Hypothalamus (tissue), 51 donors: ENCODE measurements around the gene NCEH1.

Source experiments
- DNase-seq, 51 donors: peaks; one replicate each; lab custom pipeline; 2025; lab: John Stamatoyannopoulos, UW

NCEH1 gene

DNA sequence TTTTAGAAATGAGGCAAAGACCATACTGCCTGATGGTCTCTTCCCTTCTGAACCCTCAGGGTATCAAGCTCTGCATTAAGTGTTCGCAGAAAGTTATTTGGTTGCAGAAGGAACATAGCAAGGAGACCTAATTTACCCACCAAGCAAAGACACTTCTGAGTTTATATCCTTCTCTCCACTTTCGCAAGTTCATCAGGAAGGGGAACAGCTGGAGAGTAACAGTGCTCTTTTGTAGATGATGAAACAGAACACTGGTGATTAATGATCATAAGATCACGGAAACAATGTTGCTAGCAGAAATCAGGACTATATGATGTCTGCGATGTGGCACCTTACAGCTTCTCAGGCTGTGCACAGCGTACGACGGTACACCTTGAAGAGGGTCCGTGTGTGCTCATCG lies 62.1 kb downstream of the NCEH1 start:
- DNase-seq, result no peak

DNA sequence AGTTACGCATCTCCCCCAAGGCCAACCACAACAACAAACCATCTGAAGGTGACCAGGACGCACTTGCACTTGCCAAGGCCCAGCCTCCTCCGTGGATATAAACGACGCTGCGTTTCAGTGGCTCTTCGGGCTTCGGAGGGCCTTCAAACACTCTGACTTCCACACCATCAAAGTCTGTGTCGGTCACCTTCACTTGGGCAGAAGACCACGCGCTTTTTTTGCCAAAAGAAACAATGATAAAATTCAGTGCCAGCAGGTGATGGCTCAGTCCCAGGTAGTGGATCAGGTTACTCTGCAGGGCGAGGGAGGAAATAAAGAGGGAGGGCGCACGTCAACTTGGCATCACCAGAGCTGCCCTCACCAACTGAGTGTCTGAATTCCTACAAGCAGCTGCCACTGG lies 63.0 kb downstream of the NCEH1 start:
- no peak for DNase-seq

DNA sequence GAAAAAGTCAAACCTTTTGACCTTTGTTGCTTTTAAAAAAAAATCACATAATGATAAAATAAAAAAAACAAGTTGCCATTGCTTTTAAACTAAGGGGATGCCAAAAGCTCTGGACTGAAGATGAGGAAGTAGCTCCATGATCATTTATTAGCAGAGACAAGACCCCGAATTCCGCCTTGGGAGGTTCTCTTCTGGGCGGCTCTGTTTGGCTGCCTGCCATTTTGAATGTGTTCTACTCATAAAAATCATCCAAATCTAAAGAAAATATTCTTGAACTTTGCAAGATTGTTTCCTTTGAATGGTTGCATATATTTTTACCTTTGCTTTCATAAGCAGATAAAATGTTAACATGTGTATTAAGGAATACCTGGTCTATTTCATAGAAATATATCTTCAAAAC lies 63.8 kb downstream of the NCEH1 start:
- no peak for DNase-seq

DNA sequence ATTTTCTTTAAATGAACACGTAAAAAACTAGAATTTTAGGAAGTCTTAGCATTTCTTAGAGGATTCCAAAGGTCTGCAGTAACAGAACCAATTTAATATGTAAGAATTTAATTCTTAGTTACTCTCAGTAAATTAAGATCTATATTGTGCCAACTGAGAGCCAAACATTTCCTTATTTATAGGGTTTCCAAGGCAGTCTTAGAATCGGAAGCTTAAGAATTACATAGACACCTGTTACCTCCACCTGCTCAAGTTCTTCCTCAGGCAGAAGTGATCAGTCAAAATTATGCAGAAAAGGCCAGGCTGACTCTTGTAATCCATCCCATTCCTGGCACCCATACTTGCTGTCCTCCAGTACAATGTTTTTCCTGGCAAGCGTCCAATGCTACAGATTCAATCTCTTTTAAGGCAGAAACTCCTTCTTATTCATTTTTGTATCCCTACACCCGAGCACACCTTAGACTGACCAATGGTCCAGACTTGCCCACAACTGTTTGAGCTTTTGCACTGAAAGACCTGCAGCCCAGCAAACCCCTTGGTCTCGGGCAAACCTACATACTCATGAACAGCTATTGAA lies 64.3 kb downstream of the NCEH1 start:
- no peak for DNase-seq

DNA sequence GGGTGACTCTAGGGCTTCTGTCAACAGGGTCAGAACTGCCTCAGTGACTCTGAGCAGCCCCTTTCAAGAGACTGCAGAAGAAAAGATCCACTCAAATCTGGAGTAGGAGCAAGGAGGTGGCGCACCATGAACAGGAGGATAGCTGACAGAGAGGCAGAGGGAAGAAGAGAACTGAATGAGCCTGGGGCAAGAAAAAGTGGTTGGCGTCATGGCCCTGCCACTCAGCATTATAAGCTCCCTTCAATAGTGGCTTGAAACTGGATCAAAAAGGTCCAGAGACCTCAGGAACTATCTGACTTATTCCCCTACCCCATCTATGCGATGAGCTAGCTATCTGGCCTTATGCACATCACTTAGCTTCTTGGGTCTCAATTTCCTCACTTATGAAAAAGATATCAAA lies 66.6 kb downstream of the NCEH1 start:
- no peak for DNase-seq

DNA sequence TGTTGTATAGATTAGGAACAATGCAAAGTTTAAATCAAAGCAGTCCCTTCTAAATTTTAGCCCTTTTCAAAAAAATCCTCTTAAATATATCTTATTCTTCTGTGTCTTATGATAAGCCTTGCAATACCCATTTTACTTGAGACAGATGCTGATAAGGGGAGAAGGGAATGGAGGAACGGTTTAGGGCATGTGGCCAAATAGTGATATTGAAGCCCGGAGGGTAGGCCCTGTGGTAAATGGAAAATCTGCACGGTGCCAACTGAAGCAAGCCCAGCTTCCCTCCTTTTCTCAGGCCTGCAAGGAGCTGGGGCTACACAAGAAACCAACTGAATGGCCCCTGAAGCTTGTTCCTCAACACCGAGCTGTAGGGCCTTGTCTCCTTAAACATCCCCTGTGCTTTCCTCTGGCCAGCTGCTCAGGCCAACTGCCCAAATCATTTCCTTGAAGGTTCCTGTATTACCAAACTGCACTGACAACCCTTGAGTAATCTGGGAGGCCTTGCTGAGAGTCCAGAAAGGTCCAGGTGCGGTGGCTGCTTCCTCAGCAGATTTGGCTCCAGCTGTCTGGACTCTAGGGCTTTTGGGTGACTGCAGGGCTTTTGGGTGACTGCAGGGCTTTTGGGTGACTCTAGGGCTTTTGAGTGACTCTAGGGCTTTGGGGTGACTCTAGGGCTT lies 67.2 kb downstream of the NCEH1 start:
- no peak for DNase-seq

DNA sequence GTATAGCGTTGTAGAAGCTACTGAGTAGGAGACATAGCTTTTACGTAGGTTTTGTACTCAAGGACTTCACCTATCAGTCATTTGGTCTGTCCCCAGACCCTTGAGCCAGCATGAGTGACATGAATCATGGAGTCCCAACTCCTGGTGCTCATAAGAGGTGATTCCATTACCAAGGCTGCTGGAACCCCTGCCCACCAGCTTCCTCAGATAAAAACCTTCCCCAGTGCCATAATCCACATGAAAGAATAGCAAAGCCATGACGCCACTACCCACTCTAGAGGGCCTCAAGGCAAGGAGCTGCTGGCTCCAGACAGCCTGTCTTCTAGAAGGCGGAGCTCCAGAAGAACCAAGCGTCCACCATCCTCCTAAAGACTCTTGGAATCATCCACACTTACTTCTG lies 69.6 kb downstream of the NCEH1 start:
- no peak for DNase-seq

DNA sequence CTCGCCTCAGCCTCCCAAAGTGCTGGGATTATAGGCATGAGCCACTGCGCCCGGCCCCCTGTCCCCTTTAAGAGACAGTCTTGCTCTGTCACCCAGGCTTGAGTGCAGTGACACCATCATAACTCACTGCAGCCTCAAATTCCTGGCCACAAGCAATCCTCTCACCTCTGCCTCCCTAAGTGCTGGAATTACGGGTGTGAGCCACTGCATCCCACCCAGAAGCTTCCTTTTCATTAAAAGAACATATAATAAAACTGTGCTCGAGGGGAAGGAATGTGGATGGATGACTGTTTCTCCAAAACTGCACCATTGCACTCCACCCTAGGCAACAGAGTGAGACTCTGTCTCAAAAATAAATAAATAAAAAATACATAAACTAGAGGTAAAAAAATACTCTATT lies 70.1 kb downstream of the NCEH1 start:
- no peak for DNase-seq

DNA sequence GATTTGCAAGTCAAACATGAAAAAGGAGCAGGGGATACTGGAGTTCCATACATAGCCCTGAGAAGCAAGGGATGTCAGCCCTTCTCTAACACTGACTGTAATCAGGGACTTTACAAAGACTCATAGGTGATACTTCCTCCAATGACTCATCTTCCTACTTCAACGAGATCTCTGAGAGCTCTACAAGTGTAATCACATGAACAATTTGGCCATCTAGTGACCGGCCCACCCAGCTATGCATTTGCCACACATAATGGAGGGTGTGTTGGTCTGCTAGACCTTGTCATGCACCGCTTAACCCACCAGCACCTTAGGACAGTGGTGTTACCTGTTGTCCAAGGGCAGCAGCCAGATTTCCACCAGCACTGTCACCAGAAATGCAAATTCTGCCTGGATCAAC lies 75.3 kb downstream of the NCEH1 start:
- no peak for DNase-seq

DNA sequence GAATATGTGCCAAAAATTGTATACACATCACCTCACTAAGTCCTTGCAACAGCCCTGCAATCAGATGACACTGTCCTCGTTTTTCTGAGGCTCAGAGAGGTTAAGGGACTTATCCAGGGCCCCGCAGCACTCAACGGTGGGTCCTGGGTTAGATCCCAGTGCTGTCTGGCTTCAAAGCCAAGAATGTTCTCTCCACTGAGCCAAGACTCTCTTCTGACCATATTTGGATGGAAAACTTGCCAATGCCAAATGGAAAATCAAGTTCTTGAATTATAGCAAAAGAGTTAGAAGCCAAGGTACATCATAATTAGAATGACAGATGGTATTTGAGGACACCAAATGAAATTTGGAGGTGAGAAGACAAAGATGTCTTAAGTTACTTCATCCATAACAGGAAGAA lies 75.9 kb downstream of the NCEH1 start:
- DNase-seq, result no peak

DNA sequence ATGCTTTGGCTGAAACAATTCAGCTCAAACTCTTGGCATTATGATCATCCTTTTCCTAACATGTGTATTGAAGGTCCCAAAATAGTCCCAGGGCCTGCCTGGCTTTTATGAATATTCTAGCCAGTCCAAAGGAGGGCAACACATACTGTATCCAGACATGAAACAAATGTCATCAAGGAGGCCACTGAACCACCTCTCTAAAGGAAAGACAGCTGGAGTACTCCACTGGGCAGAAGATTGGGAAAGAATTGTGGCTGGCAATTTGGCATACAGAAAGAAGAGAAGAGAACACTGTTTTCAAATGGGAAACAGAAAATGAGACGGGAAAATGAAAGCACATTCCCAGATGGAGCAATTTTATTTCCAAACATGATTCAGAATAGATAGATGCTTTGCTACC lies 80.6 kb downstream of the NCEH1 start:
- DNase-seq, result no peak

DNA sequence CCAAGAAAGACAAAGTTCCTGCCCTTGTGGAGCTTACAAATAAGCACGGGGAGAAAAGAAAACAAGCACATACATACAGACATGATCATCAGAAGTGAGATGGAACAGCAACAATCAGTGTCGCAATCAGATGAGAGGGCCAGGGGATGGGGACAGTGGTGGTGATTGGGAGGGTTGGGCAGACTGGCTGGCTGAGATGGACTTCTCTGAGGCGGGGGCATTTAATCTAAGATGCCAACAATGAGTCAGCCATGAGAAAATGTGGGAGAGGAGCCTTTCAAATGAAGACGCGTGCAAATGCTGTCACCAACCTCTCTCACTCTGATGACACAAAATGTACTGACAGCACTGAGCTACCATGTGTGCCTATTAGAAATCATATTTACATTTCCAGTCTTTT lies 81.4 kb downstream of the NCEH1 start:
- peak in 1 of 51 donors; percentile 14 for DNase-seq

DNA sequence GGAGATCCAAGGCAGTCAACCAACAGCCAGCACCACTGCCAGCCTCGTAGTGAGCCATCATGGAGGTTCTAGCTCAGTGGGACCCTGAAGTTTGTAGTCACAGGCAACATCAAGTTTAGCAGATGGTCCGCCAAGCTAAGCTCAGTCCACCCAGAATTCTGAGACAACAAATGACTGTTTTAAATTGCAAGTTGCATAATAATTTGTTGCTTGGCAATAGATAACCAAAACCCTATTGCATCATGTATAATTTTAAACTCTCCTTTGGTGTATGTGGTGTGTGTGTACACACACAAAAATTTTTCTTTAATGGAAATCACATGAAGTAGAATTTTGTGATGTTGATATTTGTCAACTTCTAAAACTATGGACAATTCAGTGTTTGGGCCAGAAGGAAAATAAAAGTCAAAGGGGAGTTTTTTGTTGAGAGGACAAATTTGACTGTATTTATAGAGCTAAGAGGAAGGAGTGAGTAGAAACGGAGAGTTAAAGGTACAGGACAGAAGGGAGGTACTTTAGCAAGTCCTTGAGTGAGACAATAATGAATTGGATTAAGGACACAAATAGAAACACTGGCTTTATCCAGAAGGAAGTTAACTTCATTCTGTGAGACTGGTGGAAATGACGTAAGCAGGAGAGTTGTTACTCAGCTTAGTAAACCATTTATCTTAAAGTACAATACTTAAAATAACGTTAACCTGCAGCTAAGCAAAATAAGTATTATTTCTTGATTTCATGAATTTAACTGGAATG lies 83.6 kb downstream of the NCEH1 start:
- DNase-seq, result no peak

DNA sequence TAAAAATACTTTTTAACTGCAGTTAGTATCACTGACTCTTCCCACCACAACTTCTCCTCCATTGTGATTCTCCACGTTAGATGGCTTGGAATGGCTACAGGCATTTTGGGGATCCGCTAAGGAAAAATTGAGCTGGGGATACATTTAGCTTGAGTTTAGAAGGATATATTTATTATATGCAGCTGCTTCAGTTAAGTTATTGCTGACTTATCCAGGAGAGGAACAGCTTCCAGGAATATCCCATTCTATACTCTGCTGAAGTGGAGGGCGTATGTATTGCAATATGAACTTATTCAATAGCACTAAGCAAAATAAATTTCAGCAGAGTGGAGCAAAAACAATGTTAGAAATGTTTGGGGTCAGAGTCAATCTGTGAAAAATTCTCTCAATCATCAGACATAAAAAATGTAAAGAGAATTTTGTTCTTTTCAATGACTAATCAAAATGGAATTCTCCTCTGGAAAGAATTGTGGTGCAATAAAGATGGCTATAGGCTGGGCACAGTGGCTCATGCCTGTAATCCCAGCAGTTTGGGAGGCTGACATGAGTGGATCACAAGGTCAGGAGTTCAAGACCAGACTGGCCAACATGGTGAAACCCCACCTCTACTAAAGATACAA lies 84.7 kb downstream of the NCEH1 start:
- DNase-seq, result no peak

DNA sequence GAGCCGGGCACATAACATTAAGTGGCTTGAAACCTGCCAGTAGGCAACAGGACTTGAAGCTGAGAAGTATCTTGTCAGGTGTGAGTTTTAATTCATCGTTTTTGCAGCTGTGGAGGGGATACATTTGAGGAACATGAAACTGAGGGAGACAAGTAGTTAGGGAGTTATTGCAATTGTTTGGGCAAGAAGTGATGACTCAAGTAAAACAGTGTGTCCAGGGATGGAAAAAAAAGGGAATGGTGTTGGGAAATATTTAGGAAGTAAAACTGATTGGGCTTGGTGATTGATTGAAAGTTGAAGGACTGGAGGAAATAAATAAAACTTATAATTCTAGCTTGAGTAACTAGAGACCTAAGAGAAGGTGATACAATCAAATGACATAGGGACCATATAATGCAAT lies 85.5 kb downstream of the NCEH1 start:
- no peak for DNase-seq

DNA sequence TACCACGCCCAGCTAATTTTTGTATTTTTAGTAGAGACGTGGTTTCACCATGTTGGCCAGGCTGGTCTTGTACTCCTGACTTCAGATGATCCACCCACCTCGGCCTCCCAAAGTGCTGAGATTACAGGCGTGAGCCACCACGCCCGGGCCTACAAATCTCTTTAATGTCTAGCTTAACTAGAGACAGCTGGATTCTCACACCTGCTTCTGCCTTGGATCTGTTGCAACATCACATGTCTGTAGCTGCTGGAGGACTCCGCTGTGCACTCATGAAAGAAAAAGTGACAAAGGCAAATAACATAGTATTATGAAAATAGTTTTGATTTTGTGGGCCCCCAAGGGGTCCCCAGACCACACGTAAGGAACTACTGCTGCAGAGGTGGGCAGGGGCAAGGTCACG lies 85.9 kb downstream of the NCEH1 start:
- DNase-seq, result no peak

DNA sequence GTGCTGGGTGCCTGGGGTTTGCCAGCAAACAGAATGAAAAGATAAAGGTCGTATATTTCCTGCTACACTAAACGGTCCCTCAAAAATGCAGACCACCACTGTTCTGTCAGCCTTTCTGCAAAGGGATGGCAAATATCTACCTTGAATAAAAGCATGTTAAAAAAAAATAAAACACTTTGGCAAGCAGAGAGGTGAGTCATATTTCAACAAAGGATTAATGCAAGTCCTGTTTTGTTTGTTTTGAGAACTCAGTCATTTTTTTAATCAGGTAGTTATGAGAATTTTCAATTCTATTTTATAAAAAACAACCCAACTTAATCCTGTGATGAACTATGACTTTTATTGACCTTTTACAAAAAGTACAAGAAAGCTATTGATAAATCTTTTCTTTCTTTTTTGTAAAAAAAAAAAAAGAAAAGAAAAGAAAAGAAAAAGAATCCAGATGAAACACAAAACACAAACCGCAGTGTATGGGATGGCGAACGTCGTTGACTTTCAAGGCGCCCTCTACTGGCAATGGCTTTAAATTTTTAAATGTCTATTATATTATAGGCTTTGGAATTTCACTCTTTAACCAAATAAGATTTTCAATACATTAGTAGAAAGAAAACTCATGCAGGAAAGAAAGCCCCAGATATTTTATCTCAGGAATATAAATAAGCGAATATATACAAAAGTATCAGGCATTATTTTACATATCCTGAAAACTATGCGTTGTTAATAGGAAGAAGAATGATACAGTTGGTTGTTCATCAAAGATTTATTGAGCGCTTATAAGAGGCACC lies 87.8 kb downstream of the NCEH1 start:
- DNase-seq, result peak in 2 of 51 donors; percentile 1 to 4

DNA sequence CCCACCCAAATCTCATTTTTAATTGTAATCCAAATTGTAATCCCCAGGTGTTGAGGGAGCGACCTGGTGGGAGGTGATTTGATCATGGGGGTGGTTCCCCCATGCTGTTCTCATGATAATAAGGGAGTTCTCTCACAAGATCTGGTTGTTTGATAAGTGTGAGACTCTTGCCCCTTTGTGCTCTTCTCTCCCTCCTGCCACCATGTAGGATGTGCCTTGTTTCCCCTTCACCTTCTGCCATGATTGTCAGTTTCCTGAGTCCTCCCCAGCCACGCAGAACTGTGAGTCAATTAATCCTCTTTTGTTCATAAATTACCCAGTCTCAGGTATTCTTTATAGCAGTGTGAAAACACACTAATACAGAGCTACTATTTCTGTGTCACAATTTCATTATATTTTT lies 88.7 kb downstream of the NCEH1 start:
- DNase-seq, result no peak

DNA sequence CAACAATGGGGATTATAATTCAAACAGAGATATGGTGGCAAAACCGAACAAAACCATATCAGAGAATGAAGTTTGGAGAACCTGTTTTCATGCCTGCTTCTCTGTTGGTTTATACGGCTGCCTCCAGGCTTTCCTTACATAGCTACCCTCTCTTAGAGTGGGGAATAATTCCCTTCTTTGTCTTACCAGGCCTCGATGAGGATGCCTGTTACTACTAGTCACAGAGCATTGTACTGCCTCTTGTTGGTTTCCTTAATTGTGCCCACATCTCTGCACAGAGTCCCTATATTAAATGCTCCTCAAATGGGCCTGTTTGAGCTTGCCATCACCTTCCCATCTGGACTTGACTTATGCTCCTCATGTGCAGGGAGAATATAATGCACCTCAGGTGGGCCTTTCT lies 92.9 kb downstream of the NCEH1 start:
- DNase-seq, result no peak

DNA sequence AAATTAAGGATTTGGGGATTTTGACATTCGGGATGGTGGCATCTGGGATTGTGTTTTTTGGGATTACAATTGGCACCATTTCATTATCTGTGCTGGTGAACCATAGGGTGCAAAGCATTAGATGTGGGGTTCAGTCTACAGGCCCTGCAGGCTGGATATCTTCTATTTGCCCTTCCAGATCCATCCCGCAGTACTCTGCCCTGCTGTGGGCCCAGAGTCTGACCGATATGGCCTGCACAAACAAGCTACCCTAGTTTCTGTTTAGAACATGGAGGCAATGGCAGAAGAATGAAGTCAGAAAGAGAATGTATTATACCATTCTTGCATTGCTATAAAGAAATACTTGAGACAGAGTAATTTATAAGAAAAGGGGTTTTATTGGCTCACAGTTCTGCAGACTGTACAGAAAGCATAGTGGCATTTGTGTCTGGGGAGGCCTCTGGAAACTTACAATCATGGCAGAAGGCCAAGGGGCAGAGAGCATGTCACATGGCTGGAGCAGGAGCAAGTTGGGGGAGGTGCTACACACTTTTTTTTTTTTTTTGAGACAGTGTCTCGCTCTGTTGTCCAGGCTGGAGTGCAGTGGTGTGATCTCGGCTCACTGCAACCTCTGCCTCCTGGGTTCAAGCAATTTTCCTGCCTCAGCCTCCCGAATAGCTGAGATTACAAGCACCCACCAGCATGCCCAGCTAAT lies 93.7 kb downstream of the NCEH1 start:
- DNase-seq, result no peak
